ENCODE measurements around the gene HSD17B7. TPM values are rescaled to one million over a fixed set of nuclear protein-coding genes. Genes with fewer than 3 reads are reported as not detected.
"Not testable (repeated sequence)": the region's sequence is repeated elsewhere in the genome, so short reads cannot be mapped to it uniquely, and the experiment has no call there.

Gene HSD17B7
- total RNA-seq, 1 donor = 8.4 TPM

- no peak overlapping the region for H3K4me3 ChIP-seq (ENCODE audit: low read depth, low read length)
- TF ChIP-seq CTCF (IDR thresholded peaks at IDR 0.05; ENCODE audit: insufficient read depth, low read length) = no peak
- DNase-seq (ENCODE audit: low read depth) = peak; percentile 24
These were observed 34.0 kb upstream of the HSD17B7 start for GRCh38 chr1:162756523-162756922.

DNA sequence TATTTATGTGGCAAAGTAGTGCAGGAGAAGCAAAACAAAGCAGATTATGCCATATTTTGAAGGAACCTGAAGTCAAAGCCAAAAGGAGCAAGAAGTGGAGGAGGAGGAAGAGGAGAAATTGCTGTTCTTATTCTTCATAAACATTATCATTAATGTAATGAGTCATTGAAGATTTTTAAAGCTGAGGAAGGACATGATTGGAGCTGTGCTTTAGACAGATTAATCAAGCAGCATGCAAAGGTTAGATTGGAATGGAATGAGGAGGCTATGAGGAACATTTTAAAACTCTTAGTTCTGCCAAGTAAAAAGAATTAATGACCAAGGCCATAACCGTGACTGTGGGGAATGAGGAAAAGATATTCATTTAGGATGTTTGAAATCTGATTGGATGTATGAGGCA, 33.0 kb upstream of the HSD17B7 start:
- no peak for TF ChIP-seq CTCF (IDR thresholded peaks at IDR 0.05; ENCODE audit: insufficient read depth, low read length)

DNA sequence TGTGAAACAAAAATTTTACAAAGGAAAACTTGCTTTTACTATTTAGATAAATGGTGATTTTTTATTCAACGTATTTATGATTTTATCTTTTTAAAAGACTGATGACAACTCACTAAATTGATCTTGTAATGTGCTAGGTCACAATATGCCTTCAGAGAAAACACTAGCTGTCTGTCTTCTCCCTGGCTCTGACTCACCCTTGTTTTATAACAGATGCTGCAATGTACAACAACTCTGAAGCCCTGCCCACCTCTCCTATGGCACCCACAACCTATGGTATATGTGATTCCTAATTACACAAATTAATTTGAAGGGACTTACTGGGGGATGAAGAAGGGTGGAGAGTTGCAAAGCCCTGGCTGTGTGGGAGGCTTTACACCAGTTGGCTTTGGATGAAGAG, 24.7 kb upstream of the HSD17B7 start:
- TF ChIP-seq CTCF (IDR thresholded peaks at IDR 0.05; ENCODE audit: insufficient read depth, low read length) = no peak
- H3K4me3 ChIP-seq (ENCODE audit: low read depth, low read length) = no peak overlapping the region
- DNase-seq (ENCODE audit: low read depth) = no peak

More for the DNA sequence above, 33.0 kb upstream of the HSD17B7 start:
- DNase-seq (ENCODE audit: low read depth) = peak; percentile 36
- no peak overlapping the region for H3K4me3 ChIP-seq (ENCODE audit: low read depth, low read length)

DNA sequence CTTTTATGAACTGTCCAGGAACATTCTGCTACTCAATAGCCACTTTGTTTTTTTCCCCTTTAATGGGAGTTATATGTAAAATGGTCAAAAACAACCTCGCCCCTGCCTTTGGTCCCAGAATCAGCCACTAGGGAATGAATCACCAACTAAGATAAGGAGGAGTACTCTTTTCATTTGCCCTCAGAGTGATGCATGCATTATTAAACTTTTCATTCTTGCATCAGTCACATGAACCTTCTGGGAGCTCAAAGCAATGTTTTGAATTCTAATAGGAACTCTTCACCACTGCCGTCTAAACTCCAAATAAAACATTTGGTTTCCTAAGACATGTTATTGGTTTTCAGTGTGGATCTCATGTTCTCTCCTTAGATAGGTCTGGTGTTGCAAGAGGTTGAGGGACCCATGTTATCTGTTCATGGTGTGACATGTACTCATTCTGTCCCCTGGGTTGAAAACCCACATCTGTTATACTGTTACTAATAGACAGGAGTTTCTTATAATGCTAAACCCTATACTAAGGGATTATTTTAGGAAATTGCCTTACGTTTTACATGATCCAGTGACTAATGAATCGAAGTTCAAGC, 17.8 kb upstream of the HSD17B7 start:
- TF ChIP-seq CTCF (IDR thresholded peaks at IDR 0.05; ENCODE audit: insufficient read depth, low read length) = peak; percentile 40
- peak; percentile 82 for DNase-seq (ENCODE audit: low read depth)
- H3K4me3 ChIP-seq (ENCODE audit: low read depth, low read length) = no peak overlapping the region

- no peak for TF ChIP-seq CTCF (IDR thresholded peaks at IDR 0.05; ENCODE audit: insufficient read depth, low read length)
- H3K4me3 ChIP-seq (ENCODE audit: low read depth, low read length) = no peak overlapping the region
- DNase-seq (ENCODE audit: low read depth) = no peak
These were observed 16.5 kb upstream of the HSD17B7 start for GRCh38 chr1:162774007-162774406.

GRCh38 chr1:162779043-162779442, 11.5 kb upstream of the HSD17B7 start:
- peak; percentile 20 for DNase-seq (ENCODE audit: low read depth)
- no peak overlapping the region for H3K4me3 ChIP-seq (ENCODE audit: low read depth, low read length)
- no peak for TF ChIP-seq CTCF (IDR thresholded peaks at IDR 0.05; ENCODE audit: insufficient read depth, low read length)

GRCh38 chr1:162782671-162783070, 7.8 kb upstream of the HSD17B7 start:
- DNase-seq (ENCODE audit: low read depth) = no peak
- TF ChIP-seq CTCF (IDR thresholded peaks at IDR 0.05; ENCODE audit: insufficient read depth, low read length) = no peak
- H3K4me3 ChIP-seq (ENCODE audit: low read depth, low read length) = no peak overlapping the region

DNA sequence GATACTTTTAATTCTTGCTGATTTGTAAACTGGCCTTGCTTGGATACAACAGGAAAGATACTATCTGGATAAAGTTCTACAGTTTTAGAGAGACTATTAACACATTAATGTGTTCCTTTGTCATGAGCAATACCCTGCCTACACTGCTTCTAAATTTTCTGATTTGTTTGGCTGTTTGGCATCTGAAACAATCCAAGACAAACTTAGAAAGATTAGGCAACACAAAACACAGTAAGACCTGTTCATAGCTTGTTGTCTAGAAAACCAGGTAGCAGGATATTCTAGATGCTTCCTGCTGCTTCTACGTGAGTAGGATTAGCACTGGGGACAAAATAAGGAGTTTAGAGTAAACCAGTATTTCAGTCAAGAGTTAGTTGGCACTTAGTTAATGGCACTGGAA, 5.6 kb upstream of the HSD17B7 start:
- not testable (repeated sequence) for DNase-seq (ENCODE audit: low read depth); H3K4me3 ChIP-seq (ENCODE audit: low read depth, low read length)

- DNase-seq (ENCODE audit: low read depth); H3K4me3 ChIP-seq (ENCODE audit: low read depth, low read length): not testable (repeated sequence)
These were observed 1.7 kb upstream of the HSD17B7 start for GRCh38 chr1:162788783-162789182.

DNA sequence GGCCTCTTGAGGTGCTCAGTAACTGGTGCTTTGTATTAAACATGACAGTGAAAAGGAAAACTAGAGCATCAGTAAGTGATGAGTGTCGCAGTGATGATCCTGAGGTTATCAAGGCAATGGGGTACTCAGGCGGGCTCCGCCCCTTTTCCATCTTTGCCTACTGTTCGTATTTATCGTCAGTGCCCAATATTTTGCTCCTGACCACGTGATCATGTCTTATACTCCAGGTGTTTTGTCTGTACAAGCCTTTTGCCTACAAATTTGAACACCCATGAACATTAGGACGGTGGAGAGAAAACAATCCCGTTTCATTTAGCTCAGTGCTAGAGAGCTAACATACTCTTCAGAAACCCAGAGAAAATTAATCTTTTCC, 469 bp downstream of the HSD17B7 start:
- H3K4me3 ChIP-seq (ENCODE audit: low read depth, low read length) = peak overlapping the region; percentile 67
- DNase-seq (ENCODE audit: low read depth) = not testable (repeated sequence)

DNA sequence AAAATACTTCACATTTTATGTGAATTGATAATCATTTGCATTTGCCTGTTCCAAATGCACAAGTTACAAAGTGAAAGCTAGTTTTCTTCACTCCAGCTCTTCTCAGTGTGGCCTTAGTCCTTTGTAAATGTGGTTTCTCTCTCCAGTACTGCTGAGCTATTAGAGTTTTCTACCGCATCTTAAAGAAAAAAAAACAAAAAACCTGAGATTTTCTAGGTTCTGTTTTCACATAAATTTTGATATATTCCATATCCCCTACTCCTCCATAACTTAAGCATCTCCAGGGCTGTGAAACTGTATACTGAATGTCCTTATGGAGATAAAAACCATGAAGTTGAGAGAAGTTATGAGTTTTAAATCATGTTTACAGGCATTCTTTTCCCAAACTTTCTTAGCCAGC, 3.8 kb downstream of the HSD17B7 start:
- not testable (repeated sequence) for DNase-seq (ENCODE audit: low read depth)

More for the DNA sequence above, 3.8 kb downstream of the HSD17B7 start:
- H3K4me3 ChIP-seq (ENCODE audit: low read depth, low read length) = not testable (repeated sequence)

Data from fibroblast of the aortic adventitia (primary cell).